Pancreas (tissue), 10 donors: ENCODE data around the gene PPP3CA. TPM values are rescaled to one million over a fixed set of nuclear protein-coding genes. Genes with fewer than 3 reads are reported as not detected.

ENCODE experiments used
- ATAC-seq, 4 donors: fragments of 200-7000 bp; cut with Tn5 transposase; one replicate each; pipeline versions ENCODE4 v1.8.0 to v1.9.1; 2020; ENCODE audit warnings: mild to moderate bottlenecking in 4 of 4, moderate library complexity in 4 of 4
- DNase-seq, 6 donors: peaks; one replicate each; pipeline ENCODE4 v3.0.0-alpha.2; 2020
- FAIRE-seq: peaks from 2 replicates; lab custom pipeline; 2012; peaks lifted over from hg19 to GRCh38; lab: Jason Lieb, UNC
- H3K27ac ChIP-seq, 4 donors: fragments of 200-600 bp; sonication (generic); 1 replicate in 3 of 4; 2 replicates in 1 of 4; pipeline versions ENCODE4 v1.5.0 to v1.8.0; 2020
- H3K27me3 ChIP-seq, 4 donors: fragments of 200-600 bp; one replicate each; pipeline ENCODE4 v1.8.0; 2021
- H3K36me3 ChIP-seq, 3 donors: fragments of 200-600 bp; sonication (generic) in 1 of 3; one replicate each; pipeline versions ENCODE4 v1.5.0 to v1.8.0; 2020 to 2021
- H3K4me1 ChIP-seq, 3 donors: fragments of 200-600 bp; one replicate each; pipeline ENCODE4 v1.8.0; 2021
- H3K4me3 ChIP-seq, 4 donors: fragments of 200-600 bp; sonication (generic) in 2 of 4; one replicate each; pipeline versions ENCODE4 v1.5.0 to v1.8.0; 2020 to 2021
- H3K9me3 ChIP-seq, 4 donors: fragments of 200-600 bp; one replicate each; pipeline ENCODE4 v1.8.0; 2021
- CTCF ChIP-seq, 4 donors: fragments of 200-600 bp; sonication (generic) in 3 of 4; IDR thresholded peaks; one replicate each; pipeline versions ENCODE4 v1.5.0 to v1.8.0; 2021; ENCODE audit warnings: antibody characterized with exemption in 4 of 4
- WGBS, 2 donors: extraction: QIAGEN DNeasy Blood & Tissue Kit; methylation state at CpG; one replicate each; pipeline ENCODE4 v1.1.7; 2013; 5-methylcytosine and 5-hydroxymethylcytosine counted together
- intact Hi-C, 3 donors: fragments of 100-400 bp; cut with DNase I; formaldehyde crosslinking; loops; one replicate each; pipeline versions ENCODE4 v1.11.1 to v1.14.2; 2022
- polyA plus RNA-seq, 2 donors: library from polyadenylated mRNA; stranded (reverse); fragments of 200-250 nt; gene quantifications; one replicate each; pipeline ENCODE4 v1.2.3, GENCODE V29; 2013
- total RNA-seq, 6 donors: library from RNA; stranded (reverse); fragmentation: NEBNext Ultra II Directional in 4 of 6; extraction: Animal tissue kit (Norgen Biotek cat#: 25700) in 4 of 6; gene quantifications; one replicate each; pipeline versions ENCODE4 v1.2.1 to v1.2.4, GENCODE V29; 2021 to 2023
- donor health status: healthy with polysubstance abuse.
- donor health status: DM: no; HTN: no; CAD: no; lungs with moderate emphysema.
- donor health status: DM: no; HTN: no; CAD: no.
- donor health status: control.
- donor health status: control.
- donor health status: Bipolar disorder and iron deficiency.
- donor health status: DM: yes; HTN: yes; CAD: no.
- donor health status: DM: no; HTN: no; CAD: no.
- donor health status: DM: no; HTN: no; CAD: no.
- donor health status: DM: yes; HTN: yes; CAD: no.

Gene PPP3CA
- total and polyA plus RNA-seq, 8 donors = 4.9 to 22.7 (median 10.3) TPM

- Histone ChIP-seq H3K4me3 (no peak overlapping the region), H3K9me3 (no peaks in the 10 kb centered on the region), H3K27ac (no peak overlapping the region), H3K27me3 (no peaks in the 10 kb centered on the region), H3K36me3 (no peaks in the 10 kb centered on the region), H3K4me1 (no peaks in the 10 kb centered on the region)
- ATAC-seq (no peak), FAIRE-seq (no peak), DNase-seq (no peak)
- WGBS, 2 donors = 70 to 80% methylated on average over 3 of the region's 3 CpGs
- intact Hi-C loops = no loop called here
- TF ChIP-seq CTCF (IDR thresholded peaks at IDR 0.05) = no peak
Measured at GRCh38 chr4:101158507-101158906, 188.8 kb downstream of the PPP3CA start.

GRCh38 chr4:101158134-101158482 lies 189.2 kb downstream of the PPP3CA start:
- H3K4me1 ChIP-seq = no peaks in the 10 kb centered on the region
- FAIRE-seq (no peak), DNase-seq (no peak), ATAC-seq (no peak)
- no peaks in the 10 kb centered on the region for H3K27me3 ChIP-seq
- 78 to 85% methylated on average over 3 of the region's 3 CpGs for WGBS, 2 donors
- no peak overlapping the region for H3K27ac ChIP-seq
- H3K9me3 ChIP-seq = no peaks in the 10 kb centered on the region
- H3K4me3 ChIP-seq = no peak overlapping the region
- no peak for TF ChIP-seq CTCF (IDR thresholded peaks at IDR 0.05)
- H3K36me3 ChIP-seq = no peaks in the 10 kb centered on the region
- intact Hi-C loops = no loop called here

GRCh38 chr4:101157415-101158133 lies 189.8 kb downstream of the PPP3CA start:
- intact Hi-C loops = no loop called here
- H3K4me3 ChIP-seq = no peak overlapping the region
- no peaks in the 10 kb centered on the region for H3K27me3 ChIP-seq
- WGBS, 2 donors = 89 to 90% methylated on average over 5 of the region's 5 CpGs
- DNase-seq (no peak), ATAC-seq (no peak), FAIRE-seq (no peak)
- no peaks in the 10 kb centered on the region for H3K9me3 ChIP-seq
- H3K36me3 ChIP-seq = no peaks in the 10 kb centered on the region
- TF ChIP-seq CTCF (IDR thresholded peaks at IDR 0.05) = no peak
- no peaks in the 10 kb centered on the region for H3K4me1 ChIP-seq
- H3K27ac ChIP-seq = no peak overlapping the region

GRCh38 chr4:101156619-101157310 lies 190.6 kb downstream of the PPP3CA start:
- no peak for FAIRE-seq
- Histone ChIP-seq H3K9me3 (no peaks in the 10 kb centered on the region), H3K27ac (no peak overlapping the region), H3K4me1 (no peaks in the 10 kb centered on the region), H3K36me3 (no peaks in the 10 kb centered on the region), H3K4me3 (no peak overlapping the region), H3K27me3 (no peaks in the 10 kb centered on the region)
- peak in 1 of 4 donors; percentile 13 for ATAC-seq
- no peak for TF ChIP-seq CTCF (IDR thresholded peaks at IDR 0.05)
- 79 to 84% methylated on average over 6 of the region's 6 CpGs for WGBS, 2 donors
- no peak for DNase-seq
- intact Hi-C loops = no loop called here

GRCh38 chr4:101155945-101156344 lies 191.4 kb downstream of the PPP3CA start:
- Histone ChIP-seq H3K4me1 (no peaks in the 10 kb centered on the region), H3K27ac (no peak overlapping the region), H3K4me3 (no peak overlapping the region), H3K9me3 (no peaks in the 10 kb centered on the region), H3K27me3 (no peaks in the 10 kb centered on the region), H3K36me3 (no peaks in the 10 kb centered on the region)
- WGBS, 2 donors = 91 to 98% methylated on average over 1 of the region's 1 CpG
- no peak for ATAC-seq
- DNase-seq = no peak
- intact Hi-C loops = no loop called here
- no peak for TF ChIP-seq CTCF (IDR thresholded peaks at IDR 0.05)
- no peak for FAIRE-seq
